H1 (cell line): Measurements from ENCODE around the gene USP49.

Source experiments
- ASH2L ChIP-seq: fragments of 200-600, 300-600 bp; sonication (generic); IDR thresholded peaks from one replicate; pipeline ENCODE4 v1.7.1; 2017; ENCODE audit warnings: low read length
- CEBPB ChIP-seq: IDR thresholded peaks from 2 replicates; pipeline ENCODE4 v1.6.1; 2012; ENCODE audit warnings: low read depth, low read length
- CHD1 ChIP-seq: IDR thresholded peaks from 2 replicates; pipeline ENCODE4 v1.6.1; 2012; ENCODE audit warnings: low read depth, low read length, improper control_type of control experiment
- EP300 ChIP-seq, 2 experiments: IDR thresholded peaks; 1 replicate in 1 of 2; 2 replicates in 1 of 2; pipeline ENCODE4 v1.6.1; 2011 to 2012; ENCODE audit warnings: low read depth in 2 of 2, low read length in 2 of 2, mild to moderate bottlenecking in 2 of 2, borderline replicate concordance in 1 of 2, inconsistent platforms in 1 of 2, moderate library complexity in 1 of 2
- EZH2 ChIP-seq: fragments of 200-600 bp; sonication (generic); IDR thresholded peaks from 2 replicates; pipeline ENCODE4 v1.7.1; 2012; ENCODE audit warnings: low read depth, mild to moderate bottlenecking, moderate library complexity, low read length, inconsistent platforms; ENCODE audit not compliant: severe bottlenecking
- GABPA ChIP-seq: IDR thresholded peaks from 2 replicates; pipeline ENCODE4 v1.6.1; 2011; ENCODE audit warnings: mild to moderate bottlenecking, low read length, moderate library complexity, borderline replicate concordance; ENCODE audit not compliant: insufficient read depth
- JUND ChIP-seq: IDR thresholded peaks from 2 replicates; pipeline ENCODE4 v1.6.1; 2011; ENCODE audit warnings: mild to moderate bottlenecking, improper control_type of control experiment, low read length
- NRF1 ChIP-seq: IDR thresholded peaks from 2 replicates; pipeline ENCODE4 v1.6.1; 2011; ENCODE audit warnings: mild to moderate bottlenecking, low read depth, low read length, improper control_type of control experiment
- POLR2A ChIP-seq, 2 experiments: IDR thresholded peaks; 1 replicate in 1 of 2; 2 replicates in 1 of 2; pipeline ENCODE4 v1.6.1; 2011; ENCODE audit warnings: low read depth in 2 of 2, low read length in 2 of 2, mild to moderate bottlenecking in 2 of 2; ENCODE audit errors: control extremely low read depth in 1 of 2
- RFX5 ChIP-seq: IDR thresholded peaks from 2 replicates; pipeline ENCODE4 v1.6.1; 2011; ENCODE audit warnings: low read depth, low read length, improper control_type of control experiment, borderline replicate concordance
- SP1 ChIP-seq: IDR thresholded peaks from 2 replicates; pipeline ENCODE4 v1.6.1; 2011; ENCODE audit warnings: low read depth, low read length
- SUZ12 ChIP-seq: fragments of 200-600 bp; sonication (generic); IDR thresholded peaks from 2 replicates; pipeline ENCODE4 v1.6.1; 2012; ENCODE audit warnings: mild to moderate bottlenecking, inconsistent platforms, low read length, moderate library complexity, mixed read lengths
- TCF12 ChIP-seq: IDR thresholded peaks from 2 replicates; pipeline ENCODE4 v1.6.1; 2011; ENCODE audit warnings: low read depth, mild to moderate bottlenecking, low read length
- TF ChIP-seq, protein P1 (sequence below), 3 experiments: IDR thresholded peaks; 1 replicate in 2 of 3; 2 replicates in 1 of 3; pipeline versions ENCODE4 v1.5.1 to v1.6.1; 2011; ENCODE audit warnings: low read length in 3 of 3, mild to moderate bottlenecking in 3 of 3, inconsistent platforms in 2 of 3, low read depth in 1 of 3, moderate library complexity in 1 of 3; ENCODE audit not compliant: insufficient read depth in 1 of 3; ENCODE audit errors: control extremely low read depth in 1 of 3

DNA sequence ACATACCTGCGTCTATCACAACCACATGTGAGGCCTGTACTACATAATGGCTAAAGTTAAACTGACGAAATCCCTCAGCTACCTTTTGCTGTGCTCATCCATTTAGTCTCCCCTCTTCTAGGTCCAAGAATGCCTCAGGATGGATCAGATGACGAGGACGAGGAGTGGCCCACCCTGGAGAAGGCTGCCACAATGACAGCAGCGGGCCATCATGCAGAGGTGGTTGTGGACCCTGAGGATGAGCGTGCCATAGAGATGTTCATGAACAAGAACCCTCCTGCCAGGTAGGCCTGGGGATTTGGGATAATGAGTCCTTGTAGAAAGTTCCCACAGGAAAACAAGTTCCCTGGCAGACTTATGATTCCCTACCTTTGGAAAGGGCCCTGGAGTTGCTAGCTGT, 32.1 kb upstream of the USP49 start:
- TF ChIP-seq SUZ12 (no peak), RFX5 (no peak), NRF1 (no peak), GABPA (no peak), POLR2A (IDR thresholded peaks at IDR 0.05; ENCODE audit: control extremely low read depth in 1 of 2, low read depth in 2 of 2, low read length in 2 of 2) (no peak), ASH2L (no peak), EZH2 (no peak), CHD1 (no peak), JUND (no peak), TCF12 (no peak), SP1 (no peak), EP300 (IDR thresholded peaks at IDR 0.05; ENCODE audit: borderline replicate concordance in 1 of 2, low read depth in 2 of 2, low read length in 2 of 2) (no peak), CEBPB (no peak)
- TF ChIP-seq, protein P1, sequence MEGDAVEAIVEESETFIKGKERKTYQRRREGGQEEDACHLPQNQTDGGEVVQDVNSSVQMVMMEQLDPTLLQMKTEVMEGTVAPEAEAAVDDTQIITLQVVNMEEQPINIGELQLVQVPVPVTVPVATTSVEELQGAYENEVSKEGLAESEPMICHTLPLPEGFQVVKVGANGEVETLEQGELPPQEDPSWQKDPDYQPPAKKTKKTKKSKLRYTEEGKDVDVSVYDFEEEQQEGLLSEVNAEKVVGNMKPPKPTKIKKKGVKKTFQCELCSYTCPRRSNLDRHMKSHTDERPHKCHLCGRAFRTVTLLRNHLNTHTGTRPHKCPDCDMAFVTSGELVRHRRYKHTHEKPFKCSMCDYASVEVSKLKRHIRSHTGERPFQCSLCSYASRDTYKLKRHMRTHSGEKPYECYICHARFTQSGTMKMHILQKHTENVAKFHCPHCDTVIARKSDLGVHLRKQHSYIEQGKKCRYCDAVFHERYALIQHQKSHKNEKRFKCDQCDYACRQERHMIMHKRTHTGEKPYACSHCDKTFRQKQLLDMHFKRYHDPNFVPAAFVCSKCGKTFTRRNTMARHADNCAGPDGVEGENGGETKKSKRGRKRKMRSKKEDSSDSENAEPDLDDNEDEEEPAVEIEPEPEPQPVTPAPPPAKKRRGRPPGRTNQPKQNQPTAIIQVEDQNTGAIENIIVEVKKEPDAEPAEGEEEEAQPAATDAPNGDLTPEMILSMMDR (IDR thresholded peaks at IDR 0.05; ENCODE audit: control extremely low read depth in 1 of 3, insufficient read depth in 1 of 3, low read depth in 1 of 3, low read length in 3 of 3): no peak
